K562 (cell line): Measurements from ENCODE around the gene HRH4. TPM values are rescaled to one million over a fixed set of nuclear protein-coding genes. Genes with fewer than 3 reads are reported as not detected.

Experiments used
- ATAC-seq: fragments of 200-7000 bp; cut with Tn5 transposase; 3 replicates; pipeline ENCODE4 v1.9.1; 2020; ENCODE audit warnings: moderate library complexity
- BruUV-seq: library from RNA; stranded (reverse); fragments of 400-500 nt; replicated peaks from 2 replicates; lab custom pipeline; 2021; lab: Mats Ljungman, UMichigan
- CTCF ChIA-PET: fragments of 300-600 bp; formaldehyde crosslinking; extraction: SDS; loops from one replicate; lab custom pipeline; 2021; ENCODE audit warnings: low intra/inter-chr PET ratio; lab: Yijun Ruan, JAX
- POLR2A ChIA-PET: fragments of 300-600, 350-650 bp; sonication (Branson Sonifier 250); formaldehyde crosslinking; extraction: SDS; loops from one replicate; lab custom pipeline; 2021; ENCODE audit warnings: antibody characterized with exemption, inconsistent platforms; lab: Yijun Ruan, JAX
- DNase-seq, 4 experiments: peaks; one replicate each; pipeline versions ENCODE4 v3.0.0 to v3.0.0-alpha.2; 2011 to 2018; ENCODE audit warnings: low spot score in 3 of 4, mixed read lengths in 3 of 4; ENCODE audit errors: extremely low read depth in 1 of 4
- FAIRE-seq: peaks from 2 replicates; lab custom pipeline; 2011; peaks lifted over from hg19 to GRCh38; lab: Jason Lieb, UNC
- H2AFZ ChIP-seq: 2 replicates; pipeline ENCODE4 v1.6.0; 2011; ENCODE audit warnings: low read depth, low read length, control low read depth, inconsistent platforms
- H3K27ac ChIP-seq: fragments of 200-600 bp; 3 replicates; pipeline ENCODE4 v1.8.0; 2011; ENCODE audit warnings: low read depth, mild to moderate bottlenecking, control low read depth, inconsistent platforms, low read length, moderate library complexity, mixed read lengths; ENCODE audit errors: extremely low read depth
- H3K27me3 ChIP-seq, 2 experiments: fragments of 300-600 bp in 1 of 2; 2 replicates in 1 of 2; 3 replicates in 1 of 2; pipeline versions ENCODE4 v1.6.0 to v1.8.0; 2011; ENCODE audit warnings: inconsistent platforms in 2 of 2, low read length in 2 of 2, mild to moderate bottlenecking in 1 of 2, mixed read lengths in 1 of 2, moderate library complexity in 1 of 2; ENCODE audit not compliant: control insufficient read depth in 2 of 2, insufficient read depth in 2 of 2
- H3K36me3 ChIP-seq: fragments of 300-600 bp; 3 replicates; pipeline ENCODE4 v1.8.0; 2011; ENCODE audit warnings: mild to moderate bottlenecking, low read length, inconsistent platforms; ENCODE audit not compliant: control insufficient read depth, insufficient read depth
- H3K4me1 ChIP-seq, 2 experiments: fragments of 200-600 bp in 1 of 2; replicated peaks in 1 of 2; 2 replicates in 1 of 2; 3 replicates in 1 of 2; pipeline versions ENCODE4 v1.5.1 to v1.8.0; 2011; ENCODE audit warnings: inconsistent platforms in 2 of 2, low read length in 2 of 2, mild to moderate bottlenecking in 1 of 2, mixed read lengths in 1 of 2, moderate library complexity in 1 of 2; ENCODE audit not compliant: control insufficient read depth in 2 of 2, insufficient read depth in 2 of 2
- H3K4me2 ChIP-seq: 2 replicates; pipeline ENCODE4 v1.6.1; 2011; ENCODE audit warnings: low read length, control low read depth, inconsistent platforms, mixed read lengths; ENCODE audit not compliant: insufficient read depth
- H3K4me3 ChIP-seq: fragments of 200-600 bp; sonication (generic), shearing (Covaris generic); 2 replicates; pipeline ENCODE4 v1.5.1; 2016; ENCODE audit warnings: control low read depth, inconsistent platforms
- H3K79me2 ChIP-seq: fragments of 200-600 bp; 3 replicates; pipeline ENCODE4 v1.8.0; 2011; ENCODE audit warnings: low read length, inconsistent platforms; ENCODE audit not compliant: control insufficient read depth, insufficient read depth
- H3K9ac ChIP-seq, 2 experiments: 2 replicates each; pipeline versions ENCODE4 v1.6.0 to v1.6.1; 2011; ENCODE audit warnings: low read depth in 2 of 2, low read length in 2 of 2, control low read depth in 1 of 2, inconsistent platforms in 1 of 2, mild to moderate bottlenecking in 1 of 2, mixed read lengths in 1 of 2; ENCODE audit not compliant: insufficient read depth in 1 of 2
- H3K9me1 ChIP-seq: one replicate; pipeline ENCODE4 v1.6.0; 2011; ENCODE audit warnings: inconsistent platforms, mild to moderate bottlenecking, low read length, moderate library complexity; ENCODE audit not compliant: control insufficient read depth, insufficient read depth
- H3K9me3 ChIP-seq: replicated peaks from 2 replicates; pipeline ENCODE4 v1.5.1; 2011; ENCODE audit warnings: low read depth, low read length, inconsistent platforms; ENCODE audit not compliant: control insufficient read depth, insufficient read depth
- H4K20me1 ChIP-seq: replicated peaks from 2 replicates; pipeline ENCODE4 v1.6.1; 2011; ENCODE audit warnings: low read length, inconsistent platforms, mixed read lengths; ENCODE audit not compliant: control insufficient read depth, insufficient read depth
- BDP1 ChIP-seq: IDR thresholded peaks from 3 replicates; pipeline ENCODE4 v1.6.1; 2011; ENCODE audit not compliant: insufficient read length, insufficient read depth
- MYC ChIP-seq, 2 experiments: fragments of 250-450 bp in 1 of 2; sonication (Bioruptor Pico) in 1 of 2; IDR thresholded peaks; 2 replicates each; pipeline versions ENCODE4 v1.5.1 to v1.6.1; 2012 to 2021; ENCODE audit warnings: low read depth in 2 of 2, borderline replicate concordance in 1 of 2, improper control_type of control experiment in 1 of 2, low read length in 1 of 2, mild to moderate bottlenecking in 1 of 2, moderate library complexity in 1 of 2
- PCBP2 ChIP-seq: fragments of 200-400 bp; formaldehyde crosslinking; IDR thresholded peaks from 2 replicates; pipeline ENCODE4 v1.6.1; 2018; ENCODE audit warnings: low read length, low read depth, mild to moderate bottlenecking, moderate library complexity; ENCODE audit not compliant: poor library complexity, severe bottlenecking
- SMARCC2 ChIP-seq: fragments of 450-650 bp; IDR thresholded peaks from 2 replicates; pipeline ENCODE4 v1.6.1; 2017; ENCODE audit warnings: antibody characterized with exemption, moderate library complexity, mild to moderate bottlenecking, low read depth
- YBX1 ChIP-seq: fragments of 450-650 bp; IDR thresholded peaks from 2 replicates; pipeline ENCODE4 v1.7.1; 2016; ENCODE audit warnings: mild to moderate bottlenecking
- ZBTB7A ChIP-seq: IDR thresholded peaks from 2 replicates; pipeline ENCODE4 v1.6.1; 2011; ENCODE audit warnings: low read depth, mild to moderate bottlenecking, low read length, moderate library complexity, borderline replicate concordance; ENCODE audit not compliant: control insufficient read depth
- ZFP36 ChIP-seq: fragments of 150-350 bp; IDR thresholded peaks from 2 replicates; pipeline ENCODE4 v1.6.1; 2018; ENCODE audit warnings: low read length, low read depth; ENCODE audit not compliant: partially characterized antibody
- ZNF408 ChIP-seq: fragments of 250-450 bp; sonication (Bioruptor Pico); IDR thresholded peaks from 2 replicates; pipeline ENCODE4 v1.4.0; 2020; ENCODE audit warnings: low read depth, mild to moderate bottlenecking, moderate library complexity
- ZNF695 ChIP-seq: fragments of 450-650 bp; formaldehyde crosslinking; IDR thresholded peaks from 2 replicates; pipeline ENCODE4 v1.4.0; 2020; ENCODE audit warnings: mild to moderate bottlenecking, moderate library complexity
- WGBS: fragments of 100-300 bp; shearing (Covaris generic); methylation state at CpG from one replicate; pipeline ENCODE4 v1.1.6; 2016; ENCODE audit warnings: low coverage, mixed read lengths; ENCODE audit not compliant: insufficient coverage; ENCODE audit errors: missing lambda C conversion rate; 5-methylcytosine and 5-hydroxymethylcytosine counted together
- in situ Hi-C: fragments of 300-500 bp; cut with MboI; formaldehyde crosslinking; loops from 4 replicates; pipeline ENCODE4 v1.15.0; 2018; ENCODE audit warnings: inconsistent platforms, mixed read lengths
- intact Hi-C: fragments of 100-400 bp; cut with micrococcal nuclease; formaldehyde crosslinking; loops from 2 replicates; pipeline ENCODE4 v1.14.2; 2022
- polyA plus RNA-seq, 8 experiments: library from polyadenylated mRNA; depleted of rRNA in 4 of 8; stranded (reverse) in 5 of 8; unstranded in 3 of 8; fragments of >200 nt; fragmentation: Nextera tagmentation in 2 of 8; fragmentation: Illumina TruSeq in 1 of 8; extraction: Ambion mirVana in 2 of 8; extraction: Trizol in 1 of 8; gene quantifications; 2 replicates each; pipeline versions ENCODE4 v1.2.1 to v1.2.3, GENCODE V29; 2011 to 2014; ENCODE audit warnings: inconsistent platforms in 1 of 8, missing spikeins in 1 of 8
- total RNA-seq, 7 experiments: library from RNA; depleted of rRNA in 6 of 7; stranded (reverse); fragments of >200 nt in 6 of 7; fragmentation: Illumina TruSeq in 2 of 7; extraction: Trizol in 2 of 7; gene quantifications; 2 replicates each; pipeline versions ENCODE4 v1.2.1 to v1.2.3, GENCODE V29; 2011 to 2021; ENCODE audit warnings: low replicate concordance in 1 of 7
- TF ChIP-seq, protein P1 (sequence below): IDR thresholded peaks from 2 replicates; pipeline ENCODE4 v1.6.1; 2012; ENCODE audit warnings: low read depth, low read length, improper control_type of control experiment, borderline replicate concordance
- TF ChIP-seq, protein P2 (sequence below): sonication (generic); formaldehyde crosslinking; IDR thresholded peaks from 2 replicates; pipeline ENCODE4 v1.8.0; 2023; ENCODE audit warnings: missing genetic modification reagents, mild to moderate bottlenecking, borderline replicate concordance
- TF ChIP-seq, protein P3 (sequence below): fragments of 250-450 bp; sonication (Bioruptor Pico); IDR thresholded peaks from 2 replicates; pipeline ENCODE4 v1.5.0; 2021

Gene HRH4
- total and polyA plus RNA-seq, 9 of the 15 experiments (the other 6 are each of a cell fraction or from before 2014, with no cell fraction given) = not detected

DNA sequence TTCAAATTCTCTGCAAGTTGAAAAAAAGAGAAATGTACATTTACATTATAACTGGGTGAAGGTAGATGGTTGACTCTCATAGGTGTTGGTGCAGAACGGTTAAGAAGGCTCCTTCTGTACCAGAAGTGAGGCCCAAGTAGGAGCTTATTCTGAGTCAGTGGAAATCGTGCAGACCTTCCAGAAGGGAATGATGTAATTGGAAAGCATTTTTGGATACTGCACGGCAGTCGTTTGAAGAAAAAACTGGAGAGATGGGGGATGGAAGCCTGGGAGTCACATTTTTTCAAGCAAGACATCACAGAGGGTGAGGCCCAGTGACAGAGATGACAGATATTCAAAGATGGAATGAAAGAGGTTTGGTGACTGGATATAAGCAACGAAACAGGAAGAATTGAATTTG is 39.4 kb downstream of the HRH4 start:
- Histone ChIP-seq H3K4me1 (no peaks in the 10 kb centered on the region), H2AFZ (no peak overlapping the region), H3K79me2 (no peaks in the 10 kb centered on the region), H3K9ac (no peak overlapping the region), H3K9me1 (no peaks in the 10 kb centered on the region), H3K27ac (no peak overlapping the region), H3K4me2 (no peak overlapping the region), H3K9me3 (no peaks in the 10 kb centered on the region), H3K27me3 (peaks cover 0 to 7% of the 10 kb centered on the region in 2 experiments; a peak in 2 of 5 replicates), H4K20me1 (no peaks in the 10 kb centered on the region), H3K4me3 (no peak overlapping the region), H3K36me3 (no peaks in the 10 kb centered on the region)
- TF ChIP-seq BDP1 (no peak), PCBP2 (no peak), ZFP36 (no peak), MYC (IDR thresholded peaks at IDR 0.05; ENCODE audit: low read depth, low read length) (no peak), MYC (CRISPR knock-in tag; IDR thresholded peaks at IDR 0.05; ENCODE audit: borderline replicate concordance, low read depth) (no peak), YBX1 (no peak), ZBTB7A (no peak), ZNF695 (CRISPR knock-in tag) (no peak), ZNF408 (CRISPR knock-in tag) (no peak), SMARCC2 (no peak)
- TF ChIP-seq, protein P1, sequence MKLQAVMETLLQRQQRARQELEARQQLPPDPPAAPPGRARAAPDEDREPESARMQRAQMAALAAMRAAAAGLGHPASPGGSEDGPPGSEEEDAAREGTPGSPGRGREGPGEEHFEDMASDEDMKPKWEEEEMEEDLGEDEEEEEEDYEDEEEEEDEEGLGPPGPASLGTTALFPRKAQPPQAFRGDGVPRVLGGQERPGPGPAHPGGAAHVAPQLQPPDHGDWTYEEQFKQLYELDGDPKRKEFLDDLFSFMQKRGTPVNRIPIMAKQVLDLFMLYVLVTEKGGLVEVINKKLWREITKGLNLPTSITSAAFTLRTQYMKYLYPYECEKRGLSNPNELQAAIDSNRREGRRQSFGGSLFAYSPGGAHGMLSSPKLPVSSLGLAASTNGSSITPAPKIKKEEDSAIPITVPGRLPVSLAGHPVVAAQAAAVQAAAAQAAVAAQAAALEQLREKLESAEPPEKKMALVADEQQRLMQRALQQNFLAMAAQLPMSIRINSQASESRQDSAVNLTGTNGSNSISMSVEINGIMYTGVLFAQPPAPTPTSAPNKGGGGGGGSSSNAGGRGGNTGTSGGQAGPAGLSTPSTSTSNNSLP = no peak
- TF ChIP-seq, protein P2, sequence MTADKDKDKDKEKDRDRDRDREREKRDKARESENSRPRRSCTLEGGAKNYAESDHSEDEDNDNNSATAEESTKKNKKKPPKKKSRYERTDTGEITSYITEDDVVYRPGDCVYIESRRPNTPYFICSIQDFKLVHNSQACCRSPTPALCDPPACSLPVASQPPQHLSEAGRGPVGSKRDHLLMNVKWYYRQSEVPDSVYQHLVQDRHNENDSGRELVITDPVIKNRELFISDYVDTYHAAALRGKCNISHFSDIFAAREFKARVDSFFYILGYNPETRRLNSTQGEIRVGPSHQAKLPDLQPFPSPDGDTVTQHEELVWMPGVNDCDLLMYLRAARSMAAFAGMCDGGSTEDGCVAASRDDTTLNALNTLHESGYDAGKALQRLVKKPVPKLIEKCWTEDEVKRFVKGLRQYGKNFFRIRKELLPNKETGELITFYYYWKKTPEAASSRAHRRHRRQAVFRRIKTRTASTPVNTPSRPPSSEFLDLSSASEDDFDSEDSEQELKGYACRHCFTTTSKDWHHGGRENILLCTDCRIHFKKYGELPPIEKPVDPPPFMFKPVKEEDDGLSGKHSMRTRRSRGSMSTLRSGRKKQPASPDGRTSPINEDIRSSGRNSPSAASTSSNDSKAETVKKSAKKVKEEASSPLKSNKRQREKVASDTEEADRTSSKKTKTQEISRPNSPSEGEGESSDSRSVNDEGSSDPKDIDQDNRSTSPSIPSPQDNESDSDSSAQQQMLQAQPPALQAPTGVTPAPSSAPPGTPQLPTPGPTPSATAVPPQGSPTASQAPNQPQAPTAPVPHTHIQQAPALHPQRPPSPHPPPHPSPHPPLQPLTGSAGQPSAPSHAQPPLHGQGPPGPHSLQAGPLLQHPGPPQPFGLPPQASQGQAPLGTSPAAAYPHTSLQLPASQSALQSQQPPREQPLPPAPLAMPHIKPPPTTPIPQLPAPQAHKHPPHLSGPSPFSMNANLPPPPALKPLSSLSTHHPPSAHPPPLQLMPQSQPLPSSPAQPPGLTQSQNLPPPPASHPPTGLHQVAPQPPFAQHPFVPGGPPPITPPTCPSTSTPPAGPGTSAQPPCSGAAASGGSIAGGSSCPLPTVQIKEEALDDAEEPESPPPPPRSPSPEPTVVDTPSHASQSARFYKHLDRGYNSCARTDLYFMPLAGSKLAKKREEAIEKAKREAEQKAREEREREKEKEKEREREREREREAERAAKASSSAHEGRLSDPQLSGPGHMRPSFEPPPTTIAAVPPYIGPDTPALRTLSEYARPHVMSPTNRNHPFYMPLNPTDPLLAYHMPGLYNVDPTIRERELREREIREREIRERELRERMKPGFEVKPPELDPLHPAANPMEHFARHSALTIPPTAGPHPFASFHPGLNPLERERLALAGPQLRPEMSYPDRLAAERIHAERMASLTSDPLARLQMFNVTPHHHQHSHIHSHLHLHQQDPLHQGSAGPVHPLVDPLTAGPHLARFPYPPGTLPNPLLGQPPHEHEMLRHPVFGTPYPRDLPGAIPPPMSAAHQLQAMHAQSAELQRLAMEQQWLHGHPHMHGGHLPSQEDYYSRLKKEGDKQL (CRISPR knock-in tag) = no peak
- TF ChIP-seq, protein P3, sequence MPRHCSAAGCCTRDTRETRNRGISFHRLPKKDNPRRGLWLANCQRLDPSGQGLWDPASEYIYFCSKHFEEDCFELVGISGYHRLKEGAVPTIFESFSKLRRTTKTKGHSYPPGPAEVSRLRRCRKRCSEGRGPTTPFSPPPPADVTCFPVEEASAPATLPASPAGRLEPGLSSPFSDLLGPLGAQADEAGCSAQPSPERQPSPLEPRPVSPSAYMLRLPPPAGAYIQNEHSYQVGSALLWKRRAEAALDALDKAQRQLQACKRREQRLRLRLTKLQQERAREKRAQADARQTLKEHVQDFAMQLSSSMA (CRISPR knock-in tag) = no peak
- intact Hi-C loops = loop anchor here (10.0 kb wide), 1 partner anchor 675 kb away; no protein-coding TSS in a partner anchor
- no TSS peak for BruUV-seq
- ATAC-seq (no peak), FAIRE-seq (no peak), DNase-seq (no peak)
- in situ Hi-C loops = no loop called here
- 0% methylated on average over 5 of the region's 5 CpGs for WGBS
- POLR2A ChIA-PET = no interaction called here
- CTCF ChIA-PET = no interaction called here
